ENCODE measurements around the gene RFC1. TPM values are rescaled to one million over a fixed set of nuclear protein-coding genes. Genes with fewer than 3 reads are reported as not detected.

The RFC1 gene
- total and polyA plus RNA-seq, 2 experiments from 2014 or later = 26.0 to 44.0 TPM

GRCh38 chr4:39394706-39395105, 28.5 kb upstream of the RFC1 start:
- no peak overlapping the region for H3K27ac ChIP-seq
- H3K4me1 ChIP-seq (ENCODE audit: insufficient read depth) = no peaks in the 10 kb centered on the region
- H3K4me3 ChIP-seq = no peak overlapping the region
- TF ChIP-seq EZH2 (IDR thresholded peaks at IDR 0.05; ENCODE audit: borderline replicate concordance) (no peak), EZH2phosphoT487 (IDR thresholded peaks at IDR 0.05; ENCODE audit: low read depth, severe bottlenecking, unreplicated experiment) (no peak)
- TF ChIP-seq, protein P1, sequence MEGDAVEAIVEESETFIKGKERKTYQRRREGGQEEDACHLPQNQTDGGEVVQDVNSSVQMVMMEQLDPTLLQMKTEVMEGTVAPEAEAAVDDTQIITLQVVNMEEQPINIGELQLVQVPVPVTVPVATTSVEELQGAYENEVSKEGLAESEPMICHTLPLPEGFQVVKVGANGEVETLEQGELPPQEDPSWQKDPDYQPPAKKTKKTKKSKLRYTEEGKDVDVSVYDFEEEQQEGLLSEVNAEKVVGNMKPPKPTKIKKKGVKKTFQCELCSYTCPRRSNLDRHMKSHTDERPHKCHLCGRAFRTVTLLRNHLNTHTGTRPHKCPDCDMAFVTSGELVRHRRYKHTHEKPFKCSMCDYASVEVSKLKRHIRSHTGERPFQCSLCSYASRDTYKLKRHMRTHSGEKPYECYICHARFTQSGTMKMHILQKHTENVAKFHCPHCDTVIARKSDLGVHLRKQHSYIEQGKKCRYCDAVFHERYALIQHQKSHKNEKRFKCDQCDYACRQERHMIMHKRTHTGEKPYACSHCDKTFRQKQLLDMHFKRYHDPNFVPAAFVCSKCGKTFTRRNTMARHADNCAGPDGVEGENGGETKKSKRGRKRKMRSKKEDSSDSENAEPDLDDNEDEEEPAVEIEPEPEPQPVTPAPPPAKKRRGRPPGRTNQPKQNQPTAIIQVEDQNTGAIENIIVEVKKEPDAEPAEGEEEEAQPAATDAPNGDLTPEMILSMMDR (IDR thresholded peaks at IDR 0.05; ENCODE audit: poor library complexity) = no peak
- no peak for DNase-seq (ENCODE audit: low spot score)
- no peaks in the 10 kb centered on the region for H3K9me3 ChIP-seq (ENCODE audit: low read depth)
- H2AFZ ChIP-seq = no peak overlapping the region
- no peaks in the 10 kb centered on the region for H3K9me2 ChIP-seq (replicated peaks; ENCODE audit: insufficient read depth)
- no peaks in the 10 kb centered on the region for H4K20me1 ChIP-seq (ENCODE audit: insufficient read depth, poor library complexity, severe bottlenecking)
- no peaks in the 10 kb centered on the region for H3K36me3 ChIP-seq (replicated peaks; ENCODE audit: insufficient read depth, low read depth)
- H3K4me2 ChIP-seq = no peak overlapping the region
- 81% methylated on average over 3 of the region's 3 CpGs for WGBS (ENCODE audit: low lambda C conversion rate, missing lambda C conversion rate)
- H3K27me3 ChIP-seq = no peaks in the 10 kb centered on the region
- no peaks in the 10 kb centered on the region for H3K79me2 ChIP-seq

DNA sequence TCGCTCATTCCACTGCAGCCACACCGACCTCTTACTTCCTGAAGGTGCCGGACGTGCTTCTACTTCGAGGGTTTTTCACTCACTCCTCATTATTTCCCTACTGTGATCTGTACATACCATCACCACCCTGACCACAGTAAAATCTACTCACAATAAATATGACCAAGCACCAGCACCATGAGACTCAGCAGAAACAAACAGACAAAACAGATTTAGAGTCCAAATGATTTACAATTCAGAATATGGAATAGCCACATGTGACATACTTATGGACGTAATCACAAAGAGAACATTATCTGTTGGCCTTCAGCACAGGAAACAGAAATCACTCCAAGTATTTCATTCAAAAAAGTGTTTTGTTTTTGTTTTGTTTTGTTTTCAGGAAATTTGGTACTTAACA, 24.4 kb upstream of the RFC1 start:
- H3K79me2 ChIP-seq = no peaks in the 10 kb centered on the region
- H3K4me2 ChIP-seq = no peak overlapping the region
- no peaks in the 10 kb centered on the region for H3K27me3 ChIP-seq
- no peak overlapping the region for H2AFZ ChIP-seq
- H3K36me3 ChIP-seq (replicated peaks; ENCODE audit: insufficient read depth, low read depth) = no peaks in the 10 kb centered on the region
- no peaks in the 10 kb centered on the region for H3K9me2 ChIP-seq (replicated peaks; ENCODE audit: insufficient read depth)
- H4K20me1 ChIP-seq (ENCODE audit: insufficient read depth, poor library complexity, severe bottlenecking) = no peaks in the 10 kb centered on the region
- TF ChIP-seq EZH2 (IDR thresholded peaks at IDR 0.05; ENCODE audit: borderline replicate concordance) = no peak
- H3K4me3 ChIP-seq = no peak overlapping the region
- no peaks in the 10 kb centered on the region for H3K9me3 ChIP-seq (ENCODE audit: low read depth)
- no peak overlapping the region for H3K27ac ChIP-seq
- DNase-seq (ENCODE audit: low spot score) = no peak
- 80% methylated on average over 6 of the region's 6 CpGs for WGBS (ENCODE audit: low lambda C conversion rate, missing lambda C conversion rate)
- no peaks in the 10 kb centered on the region for H3K4me1 ChIP-seq (ENCODE audit: insufficient read depth)

DNA sequence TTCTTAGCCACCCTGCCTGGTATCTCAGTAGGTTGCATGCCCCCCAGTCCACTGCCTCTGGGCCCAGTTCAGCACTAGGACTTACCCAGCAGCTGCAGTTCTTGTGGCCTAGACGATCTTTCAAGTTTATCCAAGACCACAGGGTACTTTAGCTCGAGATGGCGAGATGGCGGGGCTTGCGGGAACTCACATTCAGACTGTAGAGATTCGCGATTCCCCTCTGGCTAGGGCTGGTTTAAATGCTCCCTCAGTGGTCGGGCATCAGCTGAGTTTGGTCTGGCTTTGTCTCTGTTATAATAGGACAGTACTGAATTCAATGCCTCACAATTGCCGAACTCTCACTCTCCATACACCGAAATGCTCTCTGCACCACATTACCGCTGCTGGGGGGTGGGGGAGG, 18.4 kb upstream of the RFC1 start:
- H3K27me3 ChIP-seq = no peaks in the 10 kb centered on the region
- no peaks in the 10 kb centered on the region for H3K36me3 ChIP-seq (replicated peaks; ENCODE audit: insufficient read depth, low read depth)
- DNase-seq (ENCODE audit: low spot score) = no peak
- H3K4me1 ChIP-seq (ENCODE audit: insufficient read depth) = no peaks in the 10 kb centered on the region
- 89% methylated on average over 11 of the region's 11 CpGs for WGBS (ENCODE audit: low lambda C conversion rate, missing lambda C conversion rate)
- no peaks in the 10 kb centered on the region for H3K9me3 ChIP-seq (ENCODE audit: low read depth)
- no peak overlapping the region for H3K4me2 ChIP-seq
- no peak for TF ChIP-seq EZH2 (IDR thresholded peaks at IDR 0.05; ENCODE audit: borderline replicate concordance)
- no peak overlapping the region for H2AFZ ChIP-seq
- no peak overlapping the region for H3K4me3 ChIP-seq
- H4K20me1 ChIP-seq (ENCODE audit: insufficient read depth, poor library complexity, severe bottlenecking) = no peaks in the 10 kb centered on the region
- H3K9me2 ChIP-seq (replicated peaks; ENCODE audit: insufficient read depth) = no peaks in the 10 kb centered on the region
- H3K27ac ChIP-seq = no peak overlapping the region
- no peaks in the 10 kb centered on the region for H3K79me2 ChIP-seq

DNA sequence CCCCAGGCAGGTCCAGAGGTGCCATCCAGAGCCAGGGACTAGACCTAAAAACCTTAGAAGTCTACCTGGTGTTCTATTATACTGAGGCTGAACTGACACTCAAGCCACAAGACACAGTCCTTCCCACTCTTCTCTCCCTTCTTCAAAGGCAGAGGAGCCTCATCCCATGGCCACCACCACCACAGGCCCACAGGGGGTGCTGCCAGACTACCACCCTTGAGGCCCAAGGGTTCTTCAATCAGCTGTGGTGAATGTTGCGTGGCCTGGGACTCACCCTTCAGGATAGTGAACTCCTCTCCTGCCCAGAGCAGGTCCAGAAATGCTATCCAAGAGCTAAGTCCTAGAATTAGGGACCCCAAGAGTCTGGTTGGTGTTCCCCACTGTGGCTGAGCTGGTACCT, 17.5 kb upstream of the RFC1 start:
- H3K9me2 ChIP-seq (replicated peaks; ENCODE audit: insufficient read depth) = no peaks in the 10 kb centered on the region
- H3K4me2 ChIP-seq = no peak overlapping the region
- WGBS (ENCODE audit: low lambda C conversion rate, missing lambda C conversion rate) = 90% methylated on average over 1 of the region's 1 CpG
- H3K4me1 ChIP-seq (ENCODE audit: insufficient read depth) = no peaks in the 10 kb centered on the region
- H3K27ac ChIP-seq = no peak overlapping the region
- no peak overlapping the region for H3K4me3 ChIP-seq
- H4K20me1 ChIP-seq (ENCODE audit: insufficient read depth, poor library complexity, severe bottlenecking) = no peaks in the 10 kb centered on the region
- no peak for DNase-seq (ENCODE audit: low spot score)
- no peaks in the 10 kb centered on the region for H3K79me2 ChIP-seq
- H3K36me3 ChIP-seq (replicated peaks; ENCODE audit: insufficient read depth, low read depth) = no peaks in the 10 kb centered on the region
- no peaks in the 10 kb centered on the region for H3K9me3 ChIP-seq (ENCODE audit: low read depth)
- TF ChIP-seq EZH2phosphoT487 (IDR thresholded peaks at IDR 0.05; ENCODE audit: low read depth, severe bottlenecking, unreplicated experiment) = no peak
- TF ChIP-seq, protein P1 (IDR thresholded peaks at IDR 0.05; ENCODE audit: poor library complexity) = no peak
- no peak for TF ChIP-seq EZH2 (IDR thresholded peaks at IDR 0.05; ENCODE audit: borderline replicate concordance)
- H3K27me3 ChIP-seq = no peaks in the 10 kb centered on the region
- H2AFZ ChIP-seq = no peak overlapping the region
